ENCODE measurements around the gene NCK1.

Gene NCK1

GRCh38 chr3:136989781-136990524, 127.9 kb downstream of the NCK1 start:
- no peak for DNase-seq

- no peak for DNase-seq
These were observed 128.8 kb downstream of the NCK1 start for GRCh38 chr3:136990826-136991225.

DNA sequence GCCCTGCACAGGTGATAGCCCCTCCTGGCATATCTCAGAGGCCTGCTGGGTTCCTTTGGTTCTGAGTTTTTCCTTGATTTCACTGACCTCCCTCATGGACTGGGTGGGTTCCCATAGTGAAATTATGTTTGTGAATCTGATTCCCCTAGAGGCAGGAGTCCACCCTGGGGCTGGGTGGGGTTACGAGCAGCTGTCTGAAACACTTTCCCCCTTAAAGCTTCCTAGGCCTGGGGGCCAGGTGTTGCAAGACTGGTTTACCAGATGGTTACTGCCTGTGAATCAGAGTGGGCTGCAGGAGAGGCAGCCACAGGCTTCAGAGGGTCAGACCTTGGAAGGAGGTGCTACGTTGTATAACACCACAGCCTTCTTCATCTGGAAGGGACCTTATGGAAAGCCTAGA, 130.1 kb downstream of the NCK1 start:
- DNase-seq, result no peak

- no peak for DNase-seq
These were observed 132.9 kb downstream of the NCK1 start for GRCh38 chr3:136994772-136995516.

DNA sequence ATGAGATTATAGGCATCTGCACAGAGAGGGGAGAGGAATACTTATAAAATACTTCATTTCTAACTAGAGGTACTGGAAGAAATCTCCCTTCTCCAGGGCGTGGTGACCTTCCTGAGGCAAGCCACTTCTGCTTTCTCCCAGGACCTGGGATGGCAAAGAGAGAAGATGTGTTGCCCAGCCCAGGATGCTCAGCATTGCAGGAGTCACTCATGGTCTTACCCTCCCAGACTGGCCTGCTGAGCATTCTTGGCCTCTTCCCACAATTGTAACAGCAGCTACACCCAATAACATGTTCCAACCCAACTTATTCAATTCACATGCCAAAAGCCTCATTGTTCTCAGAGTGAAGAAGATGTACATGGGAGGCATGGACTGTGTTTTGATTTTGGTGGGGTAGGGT, 133.6 kb downstream of the NCK1 start:
- DNase-seq, result no peak

Data from NCI-H748 treated with DMSO at 0.1 percent for 48 hours (cell line).